ENCODE data around the gene AXIN1. TPM values are rescaled to one million over a fixed set of nuclear protein-coding genes. Genes with fewer than 3 reads are reported as not detected.

AXIN1 gene
- total and polyA plus RNA-seq, 9 of the 15 experiments (the other 6 are each of a cell fraction or from before 2014, with no cell fraction given) = 0.42 to 58.0 (median 25.9) TPM

- no peak for FAIRE-seq
These were observed 64.3 kb downstream of the AXIN1 start for GRCh38 chr16:287981-288920.

DNA sequence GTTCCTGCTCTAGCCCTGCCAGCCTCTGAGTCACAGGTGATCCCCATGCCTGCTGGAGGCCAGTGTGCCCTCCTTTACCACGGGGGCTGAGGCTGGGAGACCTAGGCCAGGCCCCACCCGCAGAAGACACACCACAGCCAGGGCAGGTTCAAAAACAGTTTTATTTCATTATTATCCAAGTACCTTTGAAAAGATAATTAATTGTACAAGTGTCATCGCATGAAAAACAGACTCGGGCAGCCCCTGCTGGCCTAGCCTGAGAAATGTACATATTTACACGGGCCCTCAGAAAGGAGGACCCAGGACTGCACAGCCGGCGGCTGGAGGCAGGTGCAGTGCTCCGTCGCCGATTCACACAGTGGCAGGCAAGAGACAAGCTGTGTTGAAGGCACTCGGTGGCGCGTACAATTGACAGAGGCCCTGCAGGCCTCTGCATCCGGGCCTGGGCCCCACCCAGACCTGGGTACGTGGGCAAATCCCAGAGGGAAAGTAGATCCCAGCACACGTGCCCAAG is 65.2 kb downstream of the AXIN1 start:
- in situ Hi-C loops (cut with MboI) = no loop called here
- TF ChIP-seq MEIS2 (IDR thresholded peaks at IDR 0.05; ENCODE audit: partially characterized antibody) (peak; percentile 40), PCBP2 (IDR thresholded peaks at IDR 0.05; ENCODE audit: low read depth, low read length, poor library complexity, severe bottlenecking) (no peak), RAD21 (CRISPR knock-in tag; conservative IDR thresholded peaks at IDR 0.05 in 1 of 2, IDR thresholded peaks at IDR 0.05 in 1 of 2) (0 out of 4 replicates have a peak, but pooled peaks of 1 of the 2 experiments have one; percentile 8)

More at GRCh38 chr16:287981-288920, 64.3 kb downstream of the AXIN1 start:
- ATAC-seq = no peak
- peaks cover 66% of the 10 kb centered on the region; the same call in 1 of the 3 replicates for H3K36me3 ChIP-seq (ENCODE audit: control insufficient read depth, insufficient read depth, low read length)
- intact Hi-C loops (cut with micrococcal nuclease) (no loop called here), in situ Hi-C loops (cut with MboI) (no loop called here)
- H3K79me2 ChIP-seq (ENCODE audit: control insufficient read depth, insufficient read depth, low read length) = no peaks in the 10 kb centered on the region
- DNase-seq (ENCODE audit: extremely low read depth in 1 of 4, low spot score in 3 of 4) = no peak
- H3K4me3 ChIP-seq = no peak overlapping the region
- no peak overlapping the region for H2AFZ ChIP-seq (ENCODE audit: low read depth, low read length)
- TF ChIP-seq ZNF586 (CRISPR knock-in tag; conservative IDR thresholded peaks at IDR 0.05) (no peak), RBM22 (IDR thresholded peaks at IDR 0.05; ENCODE audit: low read depth, low read length, poor library complexity, severe bottlenecking) (peak; percentile 57), POLR2G (IDR thresholded peaks at IDR 0.05; ENCODE audit: low read depth, low read length) (peak; percentile 56)
- 95% methylated on average over 31 of the region's 33 CpGs for WGBS (ENCODE audit: insufficient coverage, low coverage, missing lambda C conversion rate)
- ChIA-PET CTCF (ENCODE audit: low intra/inter-chr PET ratio) (no interaction called here), POLR2A (no interaction called here)
- H4K20me1 ChIP-seq (replicated peaks; ENCODE audit: control insufficient read depth, insufficient read depth, low read length) = no peaks in the 10 kb centered on the region
- no peaks in the 10 kb centered on the region for H3K9me1 ChIP-seq (ENCODE audit: control insufficient read depth, insufficient read depth, low read length)
- H3K9me3 ChIP-seq (replicated peaks; ENCODE audit: control insufficient read depth, insufficient read depth, low read depth, low read length) = no peaks in the 10 kb centered on the region
- no peaks in the 10 kb centered on the region for H3K27me3 ChIP-seq (ENCODE audit: control insufficient read depth in 2 of 2, insufficient read depth in 2 of 2, low read length in 2 of 2)
- H3K9ac ChIP-seq (ENCODE audit: insufficient read depth in 1 of 2, low read depth in 2 of 2, low read length in 2 of 2) = no peak overlapping the region; a peak in 1 of 4 replicates
- no peak overlapping the region for H3K27ac ChIP-seq (ENCODE audit: extremely low read depth, low read depth, low read length)
- BruUV-seq (replicated peaks) = no TSS peak
- H3K4me1 ChIP-seq (replicated peaks in 1 of 2; ENCODE audit: control insufficient read depth in 2 of 2, insufficient read depth in 2 of 2, low read length in 2 of 2) = peaks cover 0 to 42% of the 10 kb centered on the region in 2 experiments; a peak in 2 of 5 replicates
- H3K4me2 ChIP-seq (ENCODE audit: insufficient read depth, low read length) = no peak overlapping the region

More for the DNA sequence above, 65.2 kb downstream of the AXIN1 start:
- H3K79me2 ChIP-seq (ENCODE audit: control insufficient read depth, insufficient read depth, low read length) = no peaks in the 10 kb centered on the region
- H3K27ac ChIP-seq (ENCODE audit: extremely low read depth, low read depth, low read length) = no peak overlapping the region
- H3K27me3 ChIP-seq (ENCODE audit: control insufficient read depth in 2 of 2, insufficient read depth in 2 of 2, low read length in 2 of 2) = no peaks in the 10 kb centered on the region
- intact Hi-C loops (cut with micrococcal nuclease) = no loop called here
- peak; percentile 32; the same call in 1 of the 3 replicates for ATAC-seq
- no peaks in the 10 kb centered on the region for H3K9me3 ChIP-seq (replicated peaks; ENCODE audit: control insufficient read depth, insufficient read depth, low read depth, low read length)
- DNase-seq (ENCODE audit: extremely low read depth in 1 of 4, low spot score in 3 of 4) = no peak
- H4K20me1 ChIP-seq (replicated peaks; ENCODE audit: control insufficient read depth, insufficient read depth, low read length) = no peaks in the 10 kb centered on the region
- ChIA-PET POLR2A (interaction anchor here (0.5 kb wide), 1 partner anchor 231 kb away, joined by 3 read pairs; no protein-coding TSS in a partner anchor), CTCF (ENCODE audit: low intra/inter-chr PET ratio) (no interaction called here)
- BruUV-seq (replicated peaks) = no TSS peak
- no peak overlapping the region for H3K9ac ChIP-seq (ENCODE audit: insufficient read depth in 1 of 2, low read depth in 2 of 2, low read length in 2 of 2)
- 89% methylated on average over 16 of the region's 16 CpGs for WGBS (ENCODE audit: insufficient coverage, low coverage, missing lambda C conversion rate)
- H3K36me3 ChIP-seq (ENCODE audit: control insufficient read depth, insufficient read depth, low read length) = peaks cover 57% of the 10 kb centered on the region; the same call in 1 of the 3 replicates
- H3K4me1 ChIP-seq (replicated peaks in 1 of 2; ENCODE audit: control insufficient read depth in 2 of 2, insufficient read depth in 2 of 2, low read length in 2 of 2) = peaks cover 0 to 50% of the 10 kb centered on the region in 2 experiments; a peak in 2 of 5 replicates
- H2AFZ ChIP-seq (ENCODE audit: low read depth, low read length) = no peak overlapping the region
- FAIRE-seq = no peak
- H3K4me3 ChIP-seq = no peak overlapping the region
- H3K9me1 ChIP-seq (ENCODE audit: control insufficient read depth, insufficient read depth, low read length) = no peaks in the 10 kb centered on the region
- H3K4me2 ChIP-seq (ENCODE audit: insufficient read depth, low read length) = no peak overlapping the region

Measured in K562 (cell line).